LNCAP (cell line): ENCODE measurements around the gene PDGFRB.

Experiments used
- CTCF ChIP-seq: fragments of 450-650 bp; IDR thresholded peaks from 2 replicates; pipeline ENCODE4 v1.5.1; 2017; ENCODE audit warnings: mild to moderate bottlenecking

PDGFRB gene

DNA sequence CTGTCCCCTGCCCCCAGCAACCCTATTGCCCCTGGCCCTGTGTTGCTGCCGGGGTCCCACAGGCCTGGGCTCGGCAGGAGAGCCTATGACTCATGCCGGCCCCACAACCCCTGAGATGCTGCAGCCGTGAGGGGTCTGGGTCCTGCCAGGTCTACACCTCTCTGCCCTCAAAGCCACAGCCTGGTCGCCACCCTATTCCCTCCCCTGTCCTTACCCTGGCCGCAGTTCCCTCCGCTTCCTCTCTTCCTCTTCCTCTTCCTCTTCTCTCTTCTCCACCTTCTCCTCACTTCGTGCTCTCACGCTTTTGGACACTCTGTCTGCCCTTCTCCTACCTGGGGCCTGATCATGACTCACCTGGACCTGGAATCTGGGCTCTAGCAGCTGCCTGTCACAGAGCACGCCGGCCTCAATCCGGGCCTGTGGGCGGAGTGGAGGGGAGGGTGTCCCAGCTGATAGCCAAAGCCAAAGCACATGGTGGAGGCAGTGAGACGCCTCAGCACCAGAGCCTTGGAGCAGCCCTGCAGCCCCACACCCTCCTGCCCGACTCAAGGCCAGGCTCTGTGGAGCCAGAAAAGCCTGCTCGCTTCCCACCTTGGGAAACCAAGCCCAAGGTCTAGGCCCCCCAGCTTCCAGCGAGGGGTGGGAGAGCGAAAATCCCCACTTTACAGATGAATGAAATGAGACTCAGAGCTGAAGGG, 42.4 kb downstream of the PDGFRB start:
- no peak for TF ChIP-seq CTCF

GRCh38 chr5:150112201-150113046, 43.2 kb downstream of the PDGFRB start:
- TF ChIP-seq CTCF = no peak

GRCh38 chr5:150111122-150111521, 44.5 kb downstream of the PDGFRB start:
- no peak for TF ChIP-seq CTCF

GRCh38 chr5:150109921-150110320, 45.7 kb downstream of the PDGFRB start:
- no peak for TF ChIP-seq CTCF

DNA sequence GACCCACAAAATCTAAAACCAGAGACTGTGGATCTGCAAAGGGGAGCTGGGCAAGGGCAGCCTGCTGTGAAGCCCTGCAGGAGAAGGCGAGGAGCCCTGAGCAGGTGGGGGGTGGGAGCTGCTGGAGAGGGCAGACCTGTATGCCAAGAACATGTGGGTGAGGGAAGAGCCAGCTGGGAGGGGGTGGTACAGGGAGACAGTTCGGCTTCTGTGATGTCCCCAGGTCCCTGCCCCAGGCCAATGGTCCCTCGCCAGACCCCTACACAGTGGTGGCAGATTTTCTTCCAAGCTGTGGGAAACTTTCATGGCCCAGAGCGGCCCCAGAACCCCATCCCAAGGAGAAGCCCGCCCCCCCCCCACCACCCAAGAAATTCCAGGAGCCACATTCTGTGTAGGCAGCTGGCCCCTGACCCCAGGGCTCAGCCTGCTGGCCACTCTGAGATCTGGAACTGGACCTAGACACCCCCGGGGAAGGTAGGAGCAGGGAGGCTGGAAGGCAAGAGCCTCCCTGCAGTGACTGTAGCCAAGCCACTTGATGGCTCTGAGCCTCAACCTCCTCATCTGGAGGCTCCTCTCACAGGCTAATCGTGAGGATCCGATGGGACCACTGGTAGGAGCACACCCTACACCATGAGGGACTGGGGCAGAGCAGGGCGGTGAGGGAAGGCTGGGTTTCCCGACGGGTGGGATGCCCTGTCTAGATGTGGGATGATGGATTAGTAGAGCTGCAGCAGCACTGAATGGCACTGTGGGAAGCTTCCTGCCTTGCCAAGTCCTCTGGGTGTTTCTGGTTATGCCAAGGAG, 46.7 kb downstream of the PDGFRB start:
- no peak for TF ChIP-seq CTCF

GRCh38 chr5:150107909-150108447, 47.7 kb downstream of the PDGFRB start:
- no peak for TF ChIP-seq CTCF
